Muscle of back (tissue), 13 donors: ENCODE results near the gene LONRF2. TPM values are rescaled to one million over a fixed set of nuclear protein-coding genes. Genes with fewer than 3 reads are reported as not detected.
"Not testable (repeated sequence)": the region's sequence is repeated elsewhere in the genome, so short reads cannot be mapped to it uniquely, and the experiment has no call there.

ENCODE experiments used
- DNase-seq, 3 donors: peaks; one replicate each; pipeline versions ENCODE4 v3.0.0 to v3.0.0-alpha.2; 2013
- long read RNA-seq, 9 donors: transcript quantifications; one replicate each; lab custom pipeline, GENCODE V29; 2026
- polyA plus RNA-seq, 10 donors: library from polyadenylated mRNA; unstranded; fragments of 120-200 nt; gene quantifications; one replicate each; pipeline ENCODE4 v1.2.1, GENCODE V29; 2013; ENCODE audit not compliant: insufficient read length in 10 of 10

The LONRF2 gene
- polyA plus RNA-seq = 1 to 10 TPM in 5 of 10 donors, under 1 TPM in 5; 0.70 to 1.7 (median 1.00) TPM
- long read RNA-seq, donor 1 = 0 reads
- long read RNA-seq, donor 2 = 0 reads
- long read RNA-seq, donor 3 = 0 reads
- long read RNA-seq, donor 4 = 0 reads
- long read RNA-seq, donor 5 = 0 reads
- long read RNA-seq, donor 6, full-length matches to known transcripts = 1 of 1 reads
- long read RNA-seq, donor 6, partial matches to known transcripts = 0 of 1 reads
- long read RNA-seq, donor 6, other reads (novel, unspliced or antisense) = 0 of 1 reads
- long read RNA-seq, donor 7 = 0 reads
- long read RNA-seq, donor 8 = 0 reads
- long read RNA-seq, donor 9 = 0 reads

DNA sequence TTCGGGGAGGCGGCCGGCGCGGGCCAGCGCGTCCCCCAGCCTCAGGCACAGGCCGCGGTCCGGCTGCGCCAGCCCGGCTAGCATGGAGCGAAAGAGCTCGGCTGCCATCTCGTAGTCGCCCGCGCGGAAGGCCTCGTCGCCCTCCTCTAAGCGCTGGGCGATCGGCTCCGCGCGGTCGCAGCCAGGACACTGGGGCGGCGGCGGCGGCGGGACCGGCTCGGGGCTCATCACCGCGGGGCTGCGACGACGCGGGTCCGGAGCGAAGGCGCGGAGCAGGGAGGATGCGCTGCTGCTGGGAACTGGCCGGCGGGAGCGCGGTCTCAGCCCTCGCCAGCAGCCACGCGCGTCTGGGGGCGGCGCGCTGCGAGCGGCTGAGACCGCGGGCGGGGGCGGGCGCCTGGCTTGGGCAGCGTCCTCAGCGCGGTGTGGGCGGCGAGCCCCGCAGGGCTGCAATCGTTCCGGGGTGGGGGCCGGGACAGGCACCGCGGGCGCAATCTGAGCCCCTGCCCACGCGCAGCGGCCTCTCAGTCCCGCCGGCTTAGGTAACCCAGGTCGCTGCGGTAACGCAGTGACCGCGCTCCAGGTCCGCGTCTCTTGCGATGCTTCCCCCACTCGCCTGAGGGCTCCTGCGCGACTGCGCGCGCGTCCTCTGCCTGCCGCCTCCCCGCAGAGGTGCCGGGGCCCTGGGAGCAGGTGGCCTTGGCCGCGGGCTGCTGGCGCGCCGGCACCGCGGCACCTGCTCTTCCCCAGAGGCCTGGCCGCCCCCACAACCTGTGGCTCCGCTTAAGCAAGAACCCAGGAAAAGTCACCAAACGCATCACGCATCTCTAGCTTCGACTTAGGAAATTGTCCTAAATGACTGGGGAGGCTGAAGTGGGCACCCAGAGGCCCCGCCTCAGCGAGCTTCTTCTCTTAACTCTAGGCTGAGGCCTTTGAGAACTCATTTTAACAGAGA, at the start of gene LONRF2:
Gene LONRF2, minus strand, starts transcription at position 636 of the 955 bp plus-strand sequence. Its CDS starts 408 bp downstream, at position 228.
- DNase-seq = peak in 2 of 3 donors; percentile 47 to 71

GRCh38 chr2:100367163-100367562, 44.9 kb upstream of the LONRF2 start:
- no peak for DNase-seq

- DNase-seq = peak; percentile 12 to 54 (median 30)
Measured at GRCh38 chr2:100365434-100365833, 43.1 kb upstream of the LONRF2 start.

DNA sequence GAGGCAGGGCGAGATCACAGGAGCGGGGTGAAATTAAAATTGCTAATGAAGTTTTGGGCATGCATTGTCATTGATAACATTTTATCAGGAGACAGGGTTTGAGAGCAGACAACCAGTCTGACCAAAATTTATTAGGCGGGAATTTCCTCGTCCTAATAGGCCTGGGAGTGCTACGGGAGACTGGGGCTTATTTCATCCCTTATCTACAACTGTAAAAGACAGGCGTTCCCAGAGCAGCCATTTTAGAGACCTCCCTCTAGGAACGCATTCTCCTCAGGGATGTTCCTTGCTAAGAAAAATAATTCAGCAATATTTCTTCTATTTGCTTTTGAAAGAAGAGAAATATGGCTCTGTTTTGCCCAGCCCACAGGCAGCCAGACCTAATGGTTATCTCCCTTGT, 40.0 kb upstream of the LONRF2 start:
- not testable (repeated sequence) for DNase-seq

DNA sequence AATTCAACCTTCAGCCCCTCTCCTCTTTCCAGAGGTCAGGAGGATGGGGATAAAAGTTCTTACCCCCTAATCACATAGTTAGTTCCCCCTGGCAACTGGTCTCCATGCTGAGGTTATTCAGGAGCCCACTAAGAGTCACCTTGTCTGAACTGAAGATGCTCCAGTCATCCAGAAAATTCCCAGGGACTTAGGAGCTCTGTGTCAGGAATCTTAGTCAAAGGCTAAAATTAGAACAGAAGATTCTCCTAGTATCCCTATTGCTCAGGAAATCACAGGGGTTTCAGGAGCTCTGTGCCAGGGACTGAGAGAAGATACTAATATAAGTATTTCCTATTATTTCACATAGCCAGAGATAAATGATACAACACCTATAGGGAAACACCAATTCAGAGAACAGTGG, 37.3 kb upstream of the LONRF2 start:
- no peak for DNase-seq

DNA sequence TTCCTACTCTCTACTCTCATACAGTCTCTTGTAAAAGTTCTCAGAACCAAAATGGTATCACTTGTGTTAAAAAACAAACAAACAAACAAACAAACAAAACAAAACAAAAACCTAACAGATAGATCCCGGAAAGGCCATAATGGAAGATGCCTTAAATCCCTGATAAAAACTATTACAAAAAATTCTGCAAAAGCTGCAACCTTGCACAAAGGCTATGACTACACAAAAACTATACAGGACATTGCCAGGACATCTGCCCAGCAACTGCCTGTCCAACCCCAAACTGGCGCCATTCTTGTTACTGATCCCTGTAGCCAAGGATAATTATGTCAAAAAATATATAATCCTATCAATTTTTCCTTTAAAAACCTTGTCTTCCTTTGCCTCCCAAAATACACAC, 36.3 kb upstream of the LONRF2 start:
- no peak for DNase-seq

DNA sequence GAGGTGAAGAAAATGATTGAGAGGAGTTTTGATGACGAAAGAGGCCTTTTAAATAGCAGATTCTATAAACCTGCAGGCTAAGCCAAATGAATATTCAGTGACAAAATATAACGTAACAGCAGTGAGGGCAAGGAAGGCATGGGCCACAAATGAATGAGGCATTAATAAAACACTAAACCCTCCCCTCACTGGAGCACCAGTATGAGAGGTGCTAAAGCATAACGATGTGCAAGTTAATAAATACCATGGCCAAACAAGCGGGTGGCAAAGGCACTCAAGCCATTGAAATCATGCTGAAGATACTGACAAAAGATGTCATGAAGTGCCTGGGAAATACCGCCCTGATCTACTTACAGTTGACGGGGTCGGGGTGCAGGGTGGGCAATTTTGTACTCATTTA, 30.2 kb upstream of the LONRF2 start:
- DNase-seq = no peak

GRCh38 chr2:100350661-100351185, 28.4 kb upstream of the LONRF2 start:
- no peak for DNase-seq

- not testable (repeated sequence) for DNase-seq
Measured at GRCh38 chr2:100345144-100345543, 22.8 kb upstream of the LONRF2 start.

DNA sequence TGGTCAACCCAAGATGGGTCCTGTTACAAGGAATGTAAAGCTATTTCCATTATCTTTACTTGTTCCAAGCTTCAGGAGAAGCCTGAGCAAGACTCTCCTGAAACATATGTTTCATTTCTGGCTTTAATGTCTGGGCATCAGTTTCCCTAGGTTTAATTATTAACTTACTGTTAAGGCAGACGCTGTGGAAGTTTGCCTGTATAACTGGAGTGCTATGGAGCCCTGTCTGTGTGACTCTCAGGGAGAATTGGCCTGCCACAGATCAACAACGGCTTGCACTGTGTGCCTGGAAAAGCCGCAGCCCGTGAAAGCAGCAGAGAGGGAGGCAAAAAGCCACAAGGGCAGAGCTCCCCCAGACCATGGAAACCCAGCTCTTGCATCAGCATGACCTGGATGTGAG, 22.1 kb upstream of the LONRF2 start:
- DNase-seq = no peak

GRCh38 chr2:100342466-100342865, 20.2 kb upstream of the LONRF2 start:
- not testable (repeated sequence) for DNase-seq

DNA sequence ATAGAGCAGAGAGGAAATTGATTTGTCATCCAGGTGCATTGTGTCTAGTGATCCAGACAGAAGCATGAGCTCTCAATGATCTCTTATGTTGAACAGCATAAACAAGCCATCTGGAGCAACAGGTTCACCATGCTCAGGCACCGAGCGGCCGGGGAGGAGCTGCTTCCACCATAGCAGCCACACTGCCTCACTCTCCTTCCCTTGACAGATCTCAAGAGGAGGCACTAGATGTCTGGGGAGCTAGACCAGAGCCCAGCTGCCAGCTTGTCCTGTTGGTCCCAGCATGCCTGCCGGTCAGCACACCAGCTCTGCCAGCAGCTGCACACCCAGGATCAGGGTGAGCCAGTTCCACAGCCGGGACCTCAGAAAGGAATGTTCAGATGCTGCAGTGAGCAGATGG, 17.5 kb upstream of the LONRF2 start:
- no peak for DNase-seq

- DNase-seq = no peak
Measured at GRCh38 chr2:100334929-100335328, 12.6 kb upstream of the LONRF2 start.

GRCh38 chr2:100327742-100328141, 5.4 kb upstream of the LONRF2 start:
- no peak for DNase-seq

- DNase-seq = peak in 2 of 3 donors; percentile 47 to 68
Measured at GRCh38 chr2:100321179-100321865, 979 bp downstream of the LONRF2 start.

GRCh38 chr2:100320547-100321178, 1.6 kb downstream of the LONRF2 start:
- DNase-seq = peak in 1 of 3 donors; percentile 17

- DNase-seq = no peak
Measured at GRCh38 chr2:100317634-100318033, 4.7 kb downstream of the LONRF2 start.

GRCh38 chr2:100309973-100310719, 12.2 kb downstream of the LONRF2 start:
- DNase-seq = no peak

DNA sequence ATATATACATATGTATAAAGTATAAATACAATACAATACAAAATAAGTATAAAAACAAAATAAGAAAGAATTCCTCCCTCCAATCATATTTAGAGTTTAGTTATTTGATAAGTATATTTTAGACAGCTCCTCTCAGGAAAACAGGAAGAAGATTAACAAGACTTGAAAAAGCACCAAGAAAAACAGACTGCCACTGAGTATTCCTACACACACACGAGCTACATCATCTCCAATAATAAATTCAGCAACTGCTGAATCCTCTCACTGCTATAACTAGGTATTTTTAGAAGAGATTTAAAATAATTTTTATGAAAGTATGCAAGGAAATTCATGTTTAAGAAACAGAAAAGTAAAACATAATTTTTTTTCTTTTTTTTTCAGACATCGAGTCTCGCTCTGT, 13.0 kb downstream of the LONRF2 start:
- no peak for DNase-seq

DNA sequence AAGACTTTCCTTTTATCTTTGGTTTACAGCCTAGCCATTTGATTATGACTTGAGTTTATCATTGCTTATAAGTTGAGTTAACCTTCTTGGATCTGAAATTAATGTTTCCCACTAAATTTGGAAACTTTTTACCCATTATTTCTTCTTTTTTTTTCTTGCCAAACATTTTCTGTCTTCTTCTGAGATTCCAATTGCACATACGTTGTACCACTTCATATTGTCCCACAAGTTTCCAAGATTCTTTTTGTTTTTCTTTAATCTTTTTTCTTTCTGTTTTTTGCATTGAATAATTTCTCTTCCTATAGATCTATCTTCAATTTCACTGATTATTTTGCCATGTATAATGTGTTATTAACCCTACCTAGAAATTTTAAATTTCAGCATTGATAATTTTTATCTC, 18.6 kb downstream of the LONRF2 start:
- DNase-seq = no peak

DNA sequence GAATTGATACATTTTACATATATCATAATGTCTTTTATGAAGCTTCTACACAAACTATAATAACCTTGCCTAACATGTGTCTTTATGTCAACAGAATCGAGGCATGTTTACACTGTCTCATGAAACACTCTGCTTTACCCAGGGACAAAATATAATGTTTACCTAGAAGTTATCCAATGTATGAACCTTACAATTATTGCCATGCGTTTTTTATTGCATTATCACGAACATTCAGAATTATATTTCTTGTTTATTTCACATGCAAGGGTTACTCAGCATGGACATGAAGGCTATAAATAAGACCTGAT, 19.8 kb downstream of the LONRF2 start:
- DNase-seq = no peak
